BLaER1 treated with 17β-estradiol and CSF1 and Interleukin-3, amounts not matched to agents 10 nM and 100 nM (cell line): ENCODE data around the gene BCL7B.
"Not testable (repeated sequence)": the region's sequence is repeated elsewhere in the genome, so short reads cannot be mapped to it uniquely, and the experiment has no call there.

Source experiments
- H3K27ac ChIP-seq, 11 experiments: shearing (Covaris generic); formaldehyde crosslinking; 2 replicates each; pipeline ENCODE4 v1.8.1; 2022
- H3K27me3 ChIP-seq, 11 experiments: shearing (Covaris generic); formaldehyde crosslinking; 2 replicates each; pipeline ENCODE4 v1.8.1; 2022
- H3K36me3 ChIP-seq, 11 experiments: shearing (Covaris generic); formaldehyde crosslinking; 2 replicates each; pipeline ENCODE4 v1.8.1; 2022
- H3K4me1 ChIP-seq, 10 experiments: shearing (Covaris generic); formaldehyde crosslinking; 2 replicates each; pipeline ENCODE4 v1.8.1; 2022
- H3K4me2 ChIP-seq, 11 experiments: shearing (Covaris generic); formaldehyde crosslinking; 2 replicates each; pipeline ENCODE4 v1.8.1; 2022
- H3K4me3 ChIP-seq, 10 experiments: shearing (Covaris generic); formaldehyde crosslinking; 2 replicates each; pipeline ENCODE4 v1.8.1; 2022
- H3K9ac ChIP-seq, 11 experiments: shearing (Covaris generic); formaldehyde crosslinking; 2 replicates each; pipeline ENCODE4 v1.8.1; 2022
- H3K9me3 ChIP-seq, 11 experiments: shearing (Covaris generic); formaldehyde crosslinking; replicated peaks in 1 of 11; 2 replicates each; pipeline ENCODE4 v1.8.1; 2022
- H4K20me1 ChIP-seq, 11 experiments: shearing (Covaris generic); formaldehyde crosslinking; 2 replicates each; pipeline ENCODE4 v1.8.1; 2022
- Cebpa-rat ChIP-seq, 11 experiments: shearing (Covaris generic); IDR thresholded peaks; 2 replicates each; pipeline ENCODE4 v1.8.1; 2022

BCL7B gene

DNA sequence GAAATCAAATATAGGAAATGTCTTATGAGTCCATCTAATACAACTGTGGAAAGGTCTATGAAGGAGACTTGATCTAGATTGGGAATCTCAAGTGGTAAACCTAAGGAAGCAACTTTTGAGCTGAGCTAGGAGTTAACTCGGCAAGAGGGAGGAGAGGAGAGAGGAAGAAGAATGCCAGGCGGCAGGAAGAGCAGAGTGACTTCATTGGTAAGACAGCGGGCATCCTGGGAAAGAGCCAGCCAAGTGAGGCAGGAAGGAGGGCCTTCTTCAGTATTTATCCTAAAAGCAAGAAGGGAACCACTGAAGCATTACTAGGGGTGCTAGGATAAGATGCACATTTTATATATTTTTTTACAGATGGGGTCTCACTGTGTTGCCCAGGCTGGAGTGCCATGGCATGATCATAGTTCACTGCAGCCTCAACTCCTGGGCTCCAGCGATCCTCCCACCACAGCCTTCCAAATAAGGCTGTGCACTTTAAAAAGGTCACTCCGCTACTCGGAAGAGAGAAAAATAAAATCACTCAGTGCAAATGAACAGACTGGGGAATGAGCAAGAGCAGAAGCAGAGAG, 2.0 kb downstream of the BCL7B start:
- Histone ChIP-seq H3K4me3 (peak overlapping the region in 8 of 10 experiments; percentile 78 to 95 (median 83); a peak in 14 of 20 replicates), H4K20me1 (peaks cover 23 to 61% (median 58%) of the 10 kb centered on the region in 11 experiments; a peak in 21 of 22 replicates), H3K27ac (peak overlapping the region in 1 of 11 experiments; percentile 56; a peak in 3 of 22 replicates), H3K27me3 (no peaks in the 10 kb centered on the region), H3K4me1 (peaks cover 23 to 49% (median 35%) of the 10 kb centered on the region in 10 experiments), H3K9ac (peak overlapping the region; percentile 97 to 100 (median 99); a peak in 19 of 22 replicates), H3K9me3 (no peaks in the 10 kb centered on the region), H3K4me2 (peak overlapping the region; percentile 88 to 99 (median 95)), H3K36me3 (peaks cover 37 to 51% (median 49%) of the 10 kb centered on the region in 11 experiments)
- TF ChIP-seq Cebpa-rat (IDR thresholded peaks at IDR 0.05) = no peak

DNA sequence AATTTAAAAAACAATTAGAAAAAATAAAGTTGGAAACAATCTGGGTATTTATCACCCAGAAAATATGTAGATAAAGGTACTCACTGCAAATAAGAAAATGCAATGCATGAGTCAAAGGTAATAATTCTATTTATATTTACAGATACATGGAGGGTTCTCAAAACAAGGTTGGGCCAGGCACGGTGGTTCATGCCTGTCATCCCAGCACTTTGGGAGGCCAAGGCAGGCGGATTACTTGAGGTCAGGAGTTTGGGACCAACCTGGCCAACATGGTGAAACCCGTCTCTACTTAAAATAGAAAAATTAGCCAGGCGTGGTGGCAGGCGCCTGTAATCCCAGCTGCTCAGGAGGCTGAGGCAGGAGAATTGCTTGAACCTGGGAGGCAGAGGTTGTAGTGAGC, 7.4 kb downstream of the BCL7B start:
- H4K20me1 ChIP-seq = peaks cover 51 to 96% (median 90%) of the 10 kb centered on the region in 11 experiments; a peak in 21 of 22 replicates
- not testable (repeated sequence) for H3K4me3 ChIP-seq, H3K27ac ChIP-seq, H3K27me3 ChIP-seq, H3K9ac ChIP-seq, H3K9me3 ChIP-seq, H3K4me2 ChIP-seq
- peaks cover 0 to 17% (median 3%) of the 10 kb centered on the region in 10 experiments; a peak in 17 of 20 replicates for H3K4me1 ChIP-seq
- peaks cover 86 to 97% (median 96%) of the 10 kb centered on the region in 11 experiments for H3K36me3 ChIP-seq

DNA sequence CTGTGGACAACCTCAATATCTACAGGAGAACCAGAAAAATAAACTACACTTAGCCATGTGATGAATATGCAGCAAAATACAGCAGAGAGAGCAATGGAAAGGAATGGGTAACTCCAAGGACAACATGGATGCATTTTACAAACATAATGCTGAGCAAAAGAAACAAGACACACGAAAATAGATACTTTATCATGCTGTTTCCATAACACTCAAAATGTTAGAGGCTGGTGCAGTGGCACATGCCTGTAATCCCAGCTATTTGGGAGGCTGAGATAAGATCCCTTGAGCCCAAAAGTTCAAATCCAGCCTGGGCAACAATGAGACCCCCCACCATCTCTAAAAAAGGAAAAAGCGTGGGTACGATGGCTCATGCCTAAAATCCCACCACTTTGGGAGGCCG, 8.3 kb downstream of the BCL7B start:
- Histone ChIP-seq H3K4me1 (peaks cover 0 to 9% (median 0%) of the 10 kb centered on the region in 10 experiments; a peak in 1 of 20 replicates), H3K36me3 (peaks cover 84 to 97% (median 96%) of the 10 kb centered on the region in 11 experiments), H3K9ac (no peak overlapping the region), H4K20me1 (peaks cover 49 to 96% (median 90%) of the 10 kb centered on the region in 11 experiments; a peak in 21 of 22 replicates), H3K4me3 (no peak overlapping the region), H3K27me3 (no peaks in the 10 kb centered on the region), H3K4me2 (no peak overlapping the region), H3K9me3 (no peaks in the 10 kb centered on the region), H3K27ac (no peak overlapping the region)
- no peak for TF ChIP-seq Cebpa-rat (IDR thresholded peaks at IDR 0.05)

DNA sequence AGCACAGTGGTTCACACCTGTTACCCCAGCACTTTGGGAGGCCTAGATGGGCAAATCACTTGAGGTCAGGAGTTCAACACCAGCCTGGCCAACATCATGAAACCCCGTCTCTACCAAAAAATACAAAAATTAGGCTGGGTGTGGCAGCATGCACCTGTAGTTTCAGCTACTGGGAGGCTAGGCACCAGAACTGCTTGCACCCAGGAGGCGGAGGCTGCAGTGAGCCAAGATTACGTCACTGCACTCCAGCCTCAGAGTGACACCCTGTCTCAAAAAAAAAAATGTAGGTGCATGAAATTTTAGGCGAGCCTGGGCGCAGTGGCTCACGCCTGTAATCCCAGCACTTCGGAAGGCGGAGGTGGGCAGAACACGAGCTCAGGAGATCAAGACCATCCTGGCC, 9.6 kb downstream of the BCL7B start:
- Histone ChIP-seq H3K36me3 (peaks cover 85 to 100% (median 97%) of the 10 kb centered on the region in 11 experiments), H4K20me1 (peaks cover 51 to 96% (median 89%) of the 10 kb centered on the region in 11 experiments; a peak in 21 of 22 replicates), H3K4me1 (peaks cover 0 to 9% (median 0%) of the 10 kb centered on the region in 10 experiments; a peak in 1 of 20 replicates), H3K27me3 (no peaks in the 10 kb centered on the region), H3K27ac (no peak overlapping the region), H3K9me3 (no peaks in the 10 kb centered on the region), H3K4me3 (no peak overlapping the region), H3K4me2 (no peak overlapping the region), H3K9ac (no peak overlapping the region)
- no peak for TF ChIP-seq Cebpa-rat (IDR thresholded peaks at IDR 0.05)

DNA sequence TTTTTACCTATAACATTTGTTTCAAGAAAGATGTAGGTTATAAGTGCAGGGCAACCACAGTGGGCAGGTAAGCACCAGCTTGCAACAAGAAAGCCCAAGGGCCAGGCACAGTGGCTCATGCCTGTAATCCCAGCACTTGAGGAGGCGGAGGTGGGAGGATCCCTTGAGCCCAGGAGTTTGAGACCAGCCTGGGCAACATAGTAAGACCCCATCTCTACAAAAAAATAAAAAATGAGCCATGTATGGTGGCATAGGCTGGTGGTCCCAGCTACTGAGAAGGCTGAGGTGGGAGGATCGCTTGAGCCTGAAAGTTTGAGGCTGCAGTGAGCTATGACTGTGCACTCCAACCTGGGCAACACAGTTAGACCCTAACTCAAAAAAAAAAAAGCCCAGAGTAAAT, 12.8 kb downstream of the BCL7B start:
- peaks cover 45 to 96% (median 87%) of the 10 kb centered on the region in 11 experiments; a peak in 21 of 22 replicates for H4K20me1 ChIP-seq
- H3K27me3 ChIP-seq = no peaks in the 10 kb centered on the region
- no peak overlapping the region for H3K4me3 ChIP-seq
- peaks cover 87 to 100% (median 99%) of the 10 kb centered on the region in 11 experiments for H3K36me3 ChIP-seq
- no peak for TF ChIP-seq Cebpa-rat (IDR thresholded peaks at IDR 0.05)
- no peak overlapping the region for H3K4me2 ChIP-seq
- no peak overlapping the region for H3K9ac ChIP-seq
- H3K4me1 ChIP-seq = peaks cover 0 to 9% (median 0%) of the 10 kb centered on the region in 10 experiments; a peak in 1 of 20 replicates
- no peak overlapping the region for H3K27ac ChIP-seq
- H3K9me3 ChIP-seq = no peaks in the 10 kb centered on the region

DNA sequence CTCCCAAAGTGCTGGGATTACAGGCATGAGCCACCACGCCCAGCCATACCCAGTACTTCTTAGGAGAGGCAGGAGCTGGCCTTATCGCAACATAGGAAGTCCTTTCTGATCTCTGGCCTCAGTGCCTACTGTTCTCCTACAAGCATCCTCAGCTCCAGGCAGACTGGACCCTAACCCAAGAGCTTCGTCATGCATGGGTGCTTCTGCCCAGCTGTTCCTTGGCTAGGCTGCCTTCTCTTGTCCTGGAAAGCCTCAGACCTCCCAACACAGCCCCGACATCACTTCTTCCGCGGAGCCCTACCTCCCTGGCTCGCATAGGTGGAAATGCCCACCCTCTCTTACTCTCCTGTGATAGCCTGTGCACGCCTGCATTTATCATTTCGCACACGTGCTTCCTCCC, 15.8 kb downstream of the BCL7B start:
- H3K27ac ChIP-seq = no peak overlapping the region
- H3K36me3 ChIP-seq = peaks cover 87 to 100% (median 99%) of the 10 kb centered on the region in 11 experiments
- no peaks in the 10 kb centered on the region for H3K9me3 ChIP-seq
- peaks cover 26 to 80% (median 63%) of the 10 kb centered on the region in 11 experiments; a peak in 21 of 22 replicates for H4K20me1 ChIP-seq
- no peak for TF ChIP-seq Cebpa-rat (IDR thresholded peaks at IDR 0.05)
- H3K9ac ChIP-seq = no peak overlapping the region
- H3K4me1 ChIP-seq = no peaks in the 10 kb centered on the region
- no peak overlapping the region for H3K4me3 ChIP-seq
- no peak overlapping the region for H3K4me2 ChIP-seq
- H3K27me3 ChIP-seq = no peaks in the 10 kb centered on the region

DNA sequence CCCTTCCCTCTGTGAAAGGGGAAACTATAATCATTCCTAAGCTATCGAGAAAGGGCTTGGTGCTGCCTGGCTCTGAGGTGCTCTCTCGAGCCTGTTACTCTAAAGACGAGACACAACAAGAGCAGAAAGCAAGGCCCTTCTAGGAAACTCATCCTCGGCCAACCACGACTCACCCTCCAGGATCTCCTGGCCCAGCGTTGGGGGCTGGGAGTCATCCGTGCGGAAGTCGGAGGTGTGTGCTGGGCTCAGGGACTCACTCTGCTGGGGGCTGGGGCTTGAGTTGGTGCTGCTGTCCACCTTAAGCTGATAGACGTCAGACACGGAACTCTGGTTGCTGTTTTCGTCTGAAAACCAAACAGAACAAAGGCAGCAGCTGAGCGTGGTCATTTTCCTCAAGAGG, 17.8 kb downstream of the BCL7B start:
- Histone ChIP-seq H3K9ac (no peak overlapping the region), H3K4me1 (no peaks in the 10 kb centered on the region), H3K9me3 (no peaks in the 10 kb centered on the region), H3K27ac (no peak overlapping the region), H3K27me3 (no peaks in the 10 kb centered on the region), H3K36me3 (peaks cover 93 to 100% (median 100%) of the 10 kb centered on the region in 11 experiments), H4K20me1 (peaks cover 15 to 70% (median 43%) of the 10 kb centered on the region in 11 experiments; a peak in 20 of 22 replicates), H3K4me2 (no peak overlapping the region), H3K4me3 (no peak overlapping the region)
- no peak for TF ChIP-seq Cebpa-rat (IDR thresholded peaks at IDR 0.05)

DNA sequence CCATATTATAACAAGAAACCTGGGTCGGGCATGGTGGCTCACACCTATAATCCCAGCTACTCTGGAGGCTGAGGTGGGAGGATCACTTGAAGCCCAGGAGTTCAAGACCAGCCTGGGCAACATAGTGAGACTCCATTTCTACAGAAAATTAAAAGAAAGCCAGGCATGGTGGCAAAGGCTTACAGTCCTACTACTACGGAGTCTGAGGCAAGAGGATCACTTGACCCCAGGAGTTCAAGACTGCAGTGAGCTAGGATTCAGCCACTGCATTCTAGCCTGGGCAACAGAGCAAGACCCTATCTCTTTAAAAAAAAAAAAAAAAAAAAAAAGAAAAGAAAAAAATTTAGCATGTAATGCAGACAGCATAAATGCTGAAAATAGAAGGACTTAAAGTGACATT, 19.0 kb downstream of the BCL7B start:
- H3K9ac ChIP-seq, H3K4me2 ChIP-seq, H3K4me1 ChIP-seq, H3K27ac ChIP-seq, H3K9me3 ChIP-seq, H3K27me3 ChIP-seq, H3K4me3 ChIP-seq: not testable (repeated sequence)
- Histone ChIP-seq H4K20me1 (peaks cover 4 to 58% (median 31%) of the 10 kb centered on the region in 11 experiments; a peak in 19 of 22 replicates), H3K36me3 (peaks cover 85 to 100% (median 97%) of the 10 kb centered on the region in 11 experiments)

DNA sequence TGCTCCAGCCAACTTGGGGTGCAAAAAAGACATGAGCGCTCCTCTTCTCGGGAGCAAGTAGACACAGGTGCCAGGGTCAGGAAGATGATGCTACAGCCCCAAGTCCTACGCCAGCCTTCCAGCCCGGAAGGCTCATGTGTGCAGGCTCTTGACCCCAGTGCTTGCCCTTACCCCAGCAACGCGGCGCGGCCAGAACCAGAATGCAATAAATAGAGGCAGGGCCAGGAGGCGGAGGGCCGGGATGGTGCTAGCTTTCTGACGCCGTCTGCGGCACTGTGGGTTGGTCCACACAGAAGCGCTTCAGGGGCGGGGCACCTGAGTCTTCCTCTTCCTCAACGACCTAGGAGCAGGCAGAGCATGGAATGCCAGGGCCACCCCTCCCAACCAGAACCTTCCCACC, 20.4 kb downstream of the BCL7B start:
- Histone ChIP-seq H3K4me2 (no peak overlapping the region), H3K9me3 (no peaks in the 10 kb centered on the region), H3K4me3 (no peak overlapping the region), H3K36me3 (peaks cover 77 to 100% (median 97%) of the 10 kb centered on the region in 11 experiments), H3K9ac (no peak overlapping the region), H4K20me1 (peaks cover 0 to 43% (median 27%) of the 10 kb centered on the region in 11 experiments; a peak in 16 of 22 replicates), H3K27ac (no peak overlapping the region), H3K27me3 (no peaks in the 10 kb centered on the region), H3K4me1 (no peaks in the 10 kb centered on the region)
- TF ChIP-seq Cebpa-rat (IDR thresholded peaks at IDR 0.05) = no peak
